GM19193 (cell line): ENCODE results near the gene TTL.

Experiments used
- POLR2A ChIP-seq: IDR thresholded peaks from 4 replicates; pipeline ENCODE4 v1.6.1; 2011; ENCODE audit not compliant: insufficient read depth, insufficient read length; ENCODE audit errors: extremely low read depth

Gene TTL

GRCh38 chr2:112539306-112539705, 57.4 kb downstream of the TTL start:
- no peak for TF ChIP-seq POLR2A

GRCh38 chr2:112540906-112541305, 59.0 kb downstream of the TTL start:
- TF ChIP-seq POLR2A: no peak

- TF ChIP-seq POLR2A: peak; percentile 84
These were observed 59.6 kb downstream of the TTL start for GRCh38 chr2:112541315-112542122.

- peak; percentile 86 for TF ChIP-seq POLR2A
These were observed 60.4 kb downstream of the TTL start, which contains the start of gene POLR1B for GRCh38 chr2:112542123-112542983. POLR1B (plus strand) TSS chr2:112542465; CDS start chr2:112542495, 30 bp downstream.

- TF ChIP-seq POLR2A: no peak
These were observed 61.2 kb downstream of the TTL start for GRCh38 chr2:112542984-112543661.

GRCh38 chr2:112547333-112547732, 65.4 kb downstream of the TTL start:
- no peak for TF ChIP-seq POLR2A

GRCh38 chr2:112548980-112549379, 67.0 kb downstream of the TTL start:
- no peak for TF ChIP-seq POLR2A

- no peak for TF ChIP-seq POLR2A
These were observed 84.1 kb downstream of the TTL start for GRCh38 chr2:112566104-112566503.

- no peak for TF ChIP-seq POLR2A
These were observed 90.0 kb downstream of the TTL start for GRCh38 chr2:112572005-112572404.

- TF ChIP-seq POLR2A: no peak
These were observed 95.8 kb downstream of the TTL start for GRCh38 chr2:112577756-112578155.

- no peak for TF ChIP-seq POLR2A
These were observed 97.3 kb downstream of the TTL start for GRCh38 chr2:112579241-112579640.

- TF ChIP-seq POLR2A: no peak
These were observed 98.1 kb downstream of the TTL start for GRCh38 chr2:112580084-112580483.

GRCh38 chr2:112582314-112582746, 100.4 kb downstream of the TTL start:
- TF ChIP-seq POLR2A: no peak

GRCh38 chr2:112583497-112584133, 101.7 kb downstream of the TTL start:
- TF ChIP-seq POLR2A: no peak

GRCh38 chr2:112584134-112584890, 102.4 kb downstream of the TTL start, which contains the start of gene CHCHD5:
CHCHD5 (plus strand) TSS chr2:112584609; CDS start chr2:112584648, 39 bp downstream.
- peak; percentile 76 for TF ChIP-seq POLR2A

- TF ChIP-seq POLR2A: no peak
These were observed 102.9 kb downstream of the TTL start for GRCh38 chr2:112584891-112585250.
